Body of pancreas (tissue), 4 donors: ENCODE data around the gene BTN3A1. TPM values are rescaled to one million over a fixed set of nuclear protein-coding genes. Genes with fewer than 3 reads are reported as not detected.

Experiments
- ATAC-seq: fragments of 150-250 bp; one replicate; pipeline ENCODE4 v1.9.1; 2016
- DNase-seq, 4 donors: peaks; one replicate each; pipeline ENCODE4 v3.0.0-alpha.2; 2019
- H3K27ac ChIP-seq, 4 donors: fragments of 200-600 bp; sonication (generic); 1 replicate in 3 of 4; 2 replicates in 1 of 4; pipeline versions ENCODE4 v1.5.1 to v1.6.1; 2016 to 2019; ENCODE audit warnings: mild to moderate bottlenecking in 1 of 4, mixed read lengths in 1 of 4, moderate library complexity in 1 of 4
- H3K27me3 ChIP-seq, 2 donors: fragments of 200-600 bp; sonication (generic); one replicate each; pipeline ENCODE4 v1.6.0; 2016; ENCODE audit warnings: mild to moderate bottlenecking in 1 of 2
- H3K36me3 ChIP-seq, 2 donors: fragments of 200-600 bp; sonication (generic); replicated peaks in 1 of 2; 2 replicates each; pipeline ENCODE4 v1.5.1; 2016; ENCODE audit warnings: low read depth in 2 of 2; ENCODE audit not compliant: insufficient read depth in 1 of 2
- H3K4me1 ChIP-seq: fragments of 200-600 bp; sonication (generic); one replicate; pipeline ENCODE4 v1.6.0; 2016
- H3K4me3 ChIP-seq, 2 donors: fragments of 200-600 bp; sonication (generic); 1 replicate in 1 of 2; 2 replicates in 1 of 2; pipeline ENCODE4 v1.5.1; 2016 to 2019
- H3K9me3 ChIP-seq, 3 donors: fragments of 200-600 bp; sonication (generic); 1 replicate in 2 of 3; 2 replicates in 1 of 3; pipeline ENCODE4 v1.5.1; 2016
- POLR2A ChIP-seq, 3 donors: fragments of 450-650 bp; IDR thresholded peaks; one replicate each; pipeline ENCODE4 v1.6.1; 2016; ENCODE audit warnings: antibody characterized with exemption in 3 of 3, mild to moderate bottlenecking in 2 of 3
- WGBS, 2 donors: methylation state at CpG; one replicate each; pipeline ENCODE4 v1.1.5; 2017; 5-methylcytosine and 5-hydroxymethylcytosine counted together
- intact Hi-C: fragments of 100-400 bp; cut with DNase I; formaldehyde crosslinking; loops from one replicate; pipeline ENCODE4 v1.15.1; 2023
- total RNA-seq, 2 donors: library from RNA; depleted of rRNA; stranded (reverse); fragments of >200 nt; gene quantifications; one replicate each; pipeline ENCODE4 v1.1.0, GENCODE V29; 2016
- TF ChIP-seq, protein P1 (sequence below), 7 experiments: fragments of 450-650 bp in 4 of 7; fragments of 200-600 bp in 3 of 7; sonication (generic) in 3 of 7; IDR thresholded peaks; one replicate each; pipeline ENCODE4 v1.5.1; 2016 to 2019; ENCODE audit warnings: antibody characterized with exemption in 7 of 7

BTN3A1 gene
- total RNA-seq, 2 donors from 2014 or later: 9.2 to 11.4 TPM

DNA sequence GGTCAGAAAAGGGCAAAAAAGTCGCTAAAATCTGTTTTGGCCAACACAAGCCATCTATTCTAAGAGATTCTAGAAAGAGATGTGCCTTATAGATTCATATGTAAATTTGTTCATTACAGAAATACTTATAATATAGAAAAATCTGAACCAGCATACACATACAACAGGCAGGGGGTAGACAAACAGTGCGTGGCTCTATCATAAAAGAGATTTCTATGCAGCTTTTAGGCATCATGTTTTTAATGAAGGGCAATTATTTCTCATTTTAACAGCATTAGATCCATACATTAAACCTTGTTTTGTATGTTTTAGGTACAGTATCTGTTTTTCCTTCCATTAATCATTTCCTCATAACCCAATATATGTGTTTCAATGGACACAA is 38.9 kb downstream of the BTN3A1 start:
- no peak for TF ChIP-seq POLR2A (IDR thresholded peaks at IDR 0.05)
- TF ChIP-seq, protein P1, sequence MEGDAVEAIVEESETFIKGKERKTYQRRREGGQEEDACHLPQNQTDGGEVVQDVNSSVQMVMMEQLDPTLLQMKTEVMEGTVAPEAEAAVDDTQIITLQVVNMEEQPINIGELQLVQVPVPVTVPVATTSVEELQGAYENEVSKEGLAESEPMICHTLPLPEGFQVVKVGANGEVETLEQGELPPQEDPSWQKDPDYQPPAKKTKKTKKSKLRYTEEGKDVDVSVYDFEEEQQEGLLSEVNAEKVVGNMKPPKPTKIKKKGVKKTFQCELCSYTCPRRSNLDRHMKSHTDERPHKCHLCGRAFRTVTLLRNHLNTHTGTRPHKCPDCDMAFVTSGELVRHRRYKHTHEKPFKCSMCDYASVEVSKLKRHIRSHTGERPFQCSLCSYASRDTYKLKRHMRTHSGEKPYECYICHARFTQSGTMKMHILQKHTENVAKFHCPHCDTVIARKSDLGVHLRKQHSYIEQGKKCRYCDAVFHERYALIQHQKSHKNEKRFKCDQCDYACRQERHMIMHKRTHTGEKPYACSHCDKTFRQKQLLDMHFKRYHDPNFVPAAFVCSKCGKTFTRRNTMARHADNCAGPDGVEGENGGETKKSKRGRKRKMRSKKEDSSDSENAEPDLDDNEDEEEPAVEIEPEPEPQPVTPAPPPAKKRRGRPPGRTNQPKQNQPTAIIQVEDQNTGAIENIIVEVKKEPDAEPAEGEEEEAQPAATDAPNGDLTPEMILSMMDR (IDR thresholded peaks at IDR 0.05): no peak
- H3K27ac ChIP-seq: peak overlapping the region in 3 of 4 donors; percentile 69 to 82 (median 82)
- DNase-seq: no peak
- 40 to 61% methylated on average over 2 of the region's 2 CpGs for WGBS, 2 donors
- ATAC-seq: no peak
- peak overlapping the region in 1 of 2 donors; percentile 38 for H3K4me3 ChIP-seq
- intact Hi-C loops: no loop called here
- no peaks in the 10 kb centered on the region for H3K9me3 ChIP-seq
- no peaks in the 10 kb centered on the region for H3K27me3 ChIP-seq
- no peaks in the 10 kb centered on the region for H3K36me3 ChIP-seq
- H3K4me1 ChIP-seq: peaks cover 11% of the 10 kb centered on the region

DNA sequence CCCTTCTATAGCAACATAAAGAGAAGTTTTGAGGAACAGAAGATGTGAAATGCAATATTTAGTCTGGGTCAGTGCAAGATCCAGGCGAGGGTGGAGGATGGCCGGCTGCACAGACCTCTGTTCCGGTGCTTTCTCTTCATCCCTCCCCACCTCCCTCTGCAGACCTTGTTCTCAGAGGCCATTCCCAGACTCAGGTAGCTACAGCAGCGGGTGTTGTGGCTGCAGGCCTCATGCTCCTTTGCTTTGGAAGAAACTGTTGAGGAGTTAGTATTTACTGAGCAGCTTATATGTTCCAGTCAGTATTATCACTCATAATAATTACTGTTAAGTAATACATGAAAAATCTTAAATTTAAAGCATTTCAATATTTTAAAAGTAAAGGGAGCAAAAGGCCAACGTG is 39.9 kb downstream of the BTN3A1 start:
- no peak for TF ChIP-seq POLR2A (IDR thresholded peaks at IDR 0.05)
- TF ChIP-seq, protein P1 (IDR thresholded peaks at IDR 0.05): no peak
- no peaks in the 10 kb centered on the region for H3K9me3 ChIP-seq
- DNase-seq (no peak), ATAC-seq (no peak)
- 78 to 87% methylated on average over 5 of the region's 5 CpGs for WGBS, 2 donors
- intact Hi-C loops: no loop called here
- H3K4me3 ChIP-seq: no peak overlapping the region
- H3K36me3 ChIP-seq: no peaks in the 10 kb centered on the region
- no peaks in the 10 kb centered on the region for H3K27me3 ChIP-seq
- peaks cover 11% of the 10 kb centered on the region for H3K4me1 ChIP-seq
- H3K27ac ChIP-seq: no peak overlapping the region

DNA sequence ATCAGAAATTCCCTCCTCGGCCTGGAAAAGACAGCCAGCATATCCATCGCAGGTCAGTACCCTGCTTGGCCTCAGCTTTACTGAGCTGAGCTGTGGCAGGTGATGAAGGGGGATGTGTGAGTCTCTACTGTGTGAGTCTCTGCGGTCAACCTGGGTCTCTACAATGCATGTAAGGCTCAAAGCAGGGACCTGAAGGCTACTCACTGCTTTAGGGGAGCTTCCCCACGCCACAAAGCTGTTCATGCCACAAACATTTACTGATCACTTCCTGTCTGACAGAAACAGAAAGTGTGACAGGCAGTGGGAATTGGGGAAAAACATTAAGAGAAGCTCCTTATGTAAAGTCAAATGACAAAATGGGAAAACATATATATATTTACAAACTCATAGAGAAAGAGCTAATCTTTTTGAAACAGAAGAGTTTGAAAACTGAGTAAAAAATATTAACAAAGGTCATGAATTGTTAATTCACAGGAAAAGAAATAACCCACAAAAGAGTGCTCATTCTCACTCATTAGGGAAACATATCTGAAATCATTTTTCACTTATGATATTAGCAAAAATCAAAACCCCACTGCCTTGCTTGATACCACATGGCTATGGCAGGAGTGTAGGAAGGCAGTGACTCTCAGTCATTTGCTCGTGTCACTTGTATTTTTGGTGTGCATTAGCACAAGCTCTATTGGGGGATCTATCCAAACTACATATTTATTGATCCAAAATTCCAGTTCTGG is 44.0 kb downstream of the BTN3A1 start:
- 59 to 66% methylated on average over 4 to 5 of the region's 5 CpGs for WGBS, 2 donors
- ATAC-seq (no peak), DNase-seq (no peak)
- no peaks in the 10 kb centered on the region for H3K4me1 ChIP-seq
- H3K27me3 ChIP-seq: no peaks in the 10 kb centered on the region
- no peak overlapping the region for H3K27ac ChIP-seq
- intact Hi-C loops: no loop called here
- TF ChIP-seq, protein P1 (IDR thresholded peaks at IDR 0.05): no peak
- TF ChIP-seq POLR2A (IDR thresholded peaks at IDR 0.05): no peak
- H3K4me3 ChIP-seq: no peak overlapping the region
- no peaks in the 10 kb centered on the region for H3K9me3 ChIP-seq
- no peaks in the 10 kb centered on the region for H3K36me3 ChIP-seq

DNA sequence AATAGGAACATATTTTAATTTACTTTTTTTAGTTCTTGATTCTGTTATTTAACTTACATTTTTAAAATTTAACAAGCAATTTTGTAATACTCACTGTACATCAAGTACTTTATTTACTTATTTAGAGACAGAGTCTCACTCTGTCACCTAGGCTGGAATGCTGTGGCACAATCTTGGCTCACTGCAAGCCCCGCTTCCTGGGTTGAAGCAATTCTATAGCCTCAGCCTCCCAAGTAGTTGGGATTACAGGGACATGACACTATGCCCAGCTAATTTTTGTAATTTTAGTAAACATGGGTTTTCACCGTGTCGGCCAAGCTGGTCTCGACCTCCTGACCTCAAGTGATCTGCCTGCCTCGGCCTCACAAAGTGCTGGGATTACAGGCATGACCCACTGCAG is 45.2 kb downstream of the BTN3A1 start:
- DNase-seq (no peak), ATAC-seq (no peak)
- no peak overlapping the region for H3K4me3 ChIP-seq
- H3K36me3 ChIP-seq: no peaks in the 10 kb centered on the region
- intact Hi-C loops: no loop called here
- no peaks in the 10 kb centered on the region for H3K4me1 ChIP-seq
- TF ChIP-seq POLR2A (IDR thresholded peaks at IDR 0.05): no peak
- TF ChIP-seq, protein P1 (IDR thresholded peaks at IDR 0.05): no peak
- 92 to 96% methylated on average over 5 of the region's 5 CpGs for WGBS, 2 donors
- H3K9me3 ChIP-seq: no peaks in the 10 kb centered on the region
- H3K27me3 ChIP-seq: no peaks in the 10 kb centered on the region
- no peak overlapping the region for H3K27ac ChIP-seq

DNA sequence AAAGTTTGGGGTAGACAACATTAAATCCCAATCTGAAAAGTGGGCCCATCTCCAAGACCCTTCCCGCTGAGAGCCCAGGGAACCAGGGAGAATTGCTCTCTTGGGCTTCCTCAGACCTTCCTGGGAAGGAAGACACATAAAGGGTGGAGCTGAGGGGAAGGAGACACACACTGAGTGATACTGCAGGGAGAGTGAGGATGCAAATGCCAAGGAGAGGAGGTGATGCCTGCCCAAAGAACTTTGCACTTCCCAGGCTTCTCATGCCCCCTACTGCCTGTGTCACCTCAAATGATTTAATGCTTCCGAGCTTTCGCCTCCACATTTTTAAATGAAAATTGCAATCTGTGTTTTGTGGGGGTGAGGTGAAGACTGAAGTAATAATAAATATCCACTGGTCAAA is 48.2 kb downstream of the BTN3A1 start:
- no peaks in the 10 kb centered on the region for H3K36me3 ChIP-seq
- H3K4me3 ChIP-seq: no peak overlapping the region
- intact Hi-C loops: no loop called here
- no peaks in the 10 kb centered on the region for H3K4me1 ChIP-seq
- no peaks in the 10 kb centered on the region for H3K27me3 ChIP-seq
- TF ChIP-seq POLR2A (IDR thresholded peaks at IDR 0.05): no peak
- TF ChIP-seq, protein P1 (IDR thresholded peaks at IDR 0.05): no peak
- H3K9me3 ChIP-seq: no peaks in the 10 kb centered on the region
- no peak overlapping the region for H3K27ac ChIP-seq
- ATAC-seq: no peak
- no peak for DNase-seq
- WGBS, 2 donors: 84 to 93% methylated on average over 3 of the region's 3 CpGs
